ENCODE results near the gene TBX19.

Gene TBX19

DNA sequence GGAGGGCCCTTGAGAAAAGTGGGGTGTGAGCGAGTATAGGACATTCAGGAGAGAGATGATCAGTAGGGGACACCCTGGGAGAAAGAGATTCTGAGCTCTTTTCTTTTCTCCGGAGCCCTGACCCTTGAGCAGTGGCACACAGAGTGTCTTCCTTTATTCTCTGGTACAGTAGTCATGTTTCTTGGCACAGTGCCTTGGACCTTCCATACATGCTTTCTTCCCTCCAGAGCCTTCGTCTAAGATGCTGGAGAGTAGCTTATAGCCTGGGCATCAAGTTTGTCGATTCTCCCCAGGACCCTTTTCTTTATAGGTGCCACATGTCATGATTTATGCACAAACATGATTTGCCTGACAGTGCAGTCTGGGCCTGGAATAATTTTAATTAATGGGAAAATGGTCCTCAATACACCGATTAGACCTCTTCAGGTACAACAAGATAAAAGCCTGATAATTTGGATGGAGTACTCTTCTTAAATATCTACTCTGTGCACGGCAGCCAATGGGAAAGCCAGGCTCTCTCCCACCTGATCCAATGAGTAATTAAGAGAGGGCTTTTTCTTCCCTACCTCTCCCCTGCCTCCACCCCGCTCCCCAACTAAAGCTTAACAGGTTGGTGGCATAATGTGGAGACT lies at the start of gene TBX19:
TBX19 (plus strand) TSS at position 582 of the 632 bp plus-strand sequence. CDS start 214 bp downstream, outside the sequence.
- DNase-seq (ENCODE audit: low read depth) = no peak

DNA sequence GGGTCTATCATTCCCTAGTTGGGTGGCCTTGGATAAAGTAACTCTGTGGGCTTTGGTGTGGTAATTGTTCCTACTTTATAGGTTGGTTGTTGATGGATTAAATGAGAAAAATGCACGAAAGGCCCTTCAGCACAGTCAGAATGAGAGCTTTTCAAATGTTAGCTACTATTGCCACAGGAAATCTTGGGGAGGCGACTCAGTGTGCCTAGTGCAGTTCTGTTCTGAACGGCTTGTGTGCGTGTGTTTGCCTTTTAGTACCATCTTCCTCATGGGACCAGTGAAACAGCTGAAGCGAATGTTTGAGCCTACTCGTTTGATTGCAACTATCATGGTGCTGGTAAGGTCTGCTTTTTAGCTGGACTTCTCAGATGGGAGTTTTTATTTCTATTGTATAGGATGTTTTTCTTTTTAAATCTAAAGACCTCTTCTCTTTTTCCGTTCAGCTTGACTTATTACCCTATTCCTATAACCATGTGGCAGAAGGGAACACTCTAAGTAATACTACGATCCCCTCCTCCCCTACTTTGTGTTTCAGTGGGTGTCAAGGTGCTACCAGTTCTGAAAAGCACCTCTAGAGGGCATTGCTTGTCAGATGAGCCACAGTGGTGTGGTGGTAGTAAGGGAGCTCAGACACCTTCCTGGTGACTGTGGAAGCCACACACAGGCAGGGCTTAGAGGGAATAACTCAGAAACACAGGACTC lies 45.7 kb upstream of the TBX19 start:
- DNase-seq (ENCODE audit: low read depth) = no peak

DNA sequence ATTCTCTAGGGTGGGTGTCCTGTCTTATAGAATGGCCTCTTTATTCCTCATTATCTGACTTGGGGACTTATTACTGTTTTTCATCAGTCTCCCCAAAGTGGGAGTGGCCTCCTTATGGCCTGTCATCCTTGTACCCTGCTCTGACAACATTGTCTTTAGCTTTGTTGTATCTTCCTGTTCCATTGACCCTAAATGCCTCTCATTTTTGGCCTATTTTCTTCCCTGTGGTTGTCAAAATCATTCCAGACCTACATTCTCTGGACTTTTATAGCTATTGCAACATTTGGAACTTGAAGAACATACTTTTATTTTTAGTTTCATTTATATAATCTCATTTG lies 45.2 kb upstream of the TBX19 start:
- no peak for DNase-seq (ENCODE audit: low read depth)

DNA sequence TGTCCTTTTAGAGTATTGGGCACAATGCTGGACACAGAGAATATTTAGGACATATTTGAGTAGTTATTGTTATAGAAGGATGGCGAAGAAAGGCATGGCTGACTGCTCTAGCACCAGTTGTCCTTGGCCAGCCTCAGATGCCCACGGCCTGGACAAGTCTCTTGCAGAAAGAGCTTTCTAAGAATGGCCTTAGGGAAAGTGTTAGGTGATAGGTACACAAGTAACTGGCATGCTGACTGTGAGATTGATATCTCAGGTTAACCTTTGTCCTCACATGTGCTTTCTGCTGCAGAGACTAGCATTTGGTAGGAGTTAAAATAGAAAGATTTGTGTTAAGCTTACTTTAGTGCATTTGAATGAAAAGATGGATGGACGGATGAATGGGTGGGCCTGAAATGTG lies 44.7 kb upstream of the TBX19 start:
- no peak for DNase-seq (ENCODE audit: low read depth)

DNA sequence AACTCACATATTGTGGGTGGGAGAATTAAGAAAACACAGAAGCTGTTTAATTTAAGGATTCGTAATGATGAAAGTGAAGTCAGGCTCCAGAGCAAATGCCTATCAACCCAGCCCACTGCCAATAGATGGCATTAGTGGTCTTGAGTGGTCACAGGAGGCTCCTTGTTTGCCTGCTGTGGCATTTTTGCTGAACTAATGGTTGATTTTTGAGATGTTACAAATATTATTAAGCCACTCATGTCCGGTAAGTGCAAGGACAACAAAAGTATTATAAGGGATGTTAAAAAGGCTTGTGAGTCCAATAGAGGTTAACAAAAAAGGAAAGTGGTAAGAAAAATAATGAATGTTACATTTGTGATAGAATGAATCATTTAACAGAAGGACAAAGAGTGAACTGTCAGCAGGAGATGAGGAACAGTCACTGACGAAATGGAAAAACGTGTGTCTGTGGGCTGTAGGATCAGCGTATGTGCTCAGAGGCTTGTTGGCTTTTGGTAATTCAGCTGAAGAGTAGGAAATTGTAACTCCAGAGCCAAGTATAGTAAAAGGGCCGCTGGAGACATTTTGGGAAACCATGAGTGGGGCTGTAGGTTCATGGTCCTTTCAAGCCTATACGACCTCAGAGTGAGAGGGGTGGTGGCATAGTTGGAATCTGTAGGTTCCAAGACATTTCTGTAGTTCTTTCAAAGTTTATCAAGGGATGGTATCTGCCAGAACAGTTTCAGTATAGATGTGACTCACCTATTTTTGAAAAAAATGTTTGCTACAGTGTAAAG lies 43.7 kb upstream of the TBX19 start:
- no peak for DNase-seq (ENCODE audit: low read depth)

DNA sequence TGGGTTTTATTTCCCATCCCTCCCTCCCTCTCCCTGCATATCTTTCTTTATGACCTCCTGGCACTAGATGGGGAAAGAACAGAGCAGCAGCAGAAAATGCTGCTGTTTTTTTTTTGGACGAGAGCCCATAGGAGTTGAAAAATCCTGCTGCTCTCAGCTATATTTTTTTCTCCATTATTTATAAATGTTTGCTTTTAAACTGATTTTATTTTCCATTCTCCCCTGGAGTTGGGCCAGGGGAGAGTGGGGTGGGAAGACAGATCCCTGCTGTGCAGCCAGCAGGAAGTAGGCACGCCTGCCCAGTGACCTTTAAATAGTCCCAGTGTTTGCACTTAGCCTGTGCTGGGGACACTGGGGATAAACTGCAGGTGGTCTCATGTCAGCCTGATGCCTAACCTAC lies 37.5 kb upstream of the TBX19 start:
- DNase-seq (ENCODE audit: low read depth) = no peak

DNA sequence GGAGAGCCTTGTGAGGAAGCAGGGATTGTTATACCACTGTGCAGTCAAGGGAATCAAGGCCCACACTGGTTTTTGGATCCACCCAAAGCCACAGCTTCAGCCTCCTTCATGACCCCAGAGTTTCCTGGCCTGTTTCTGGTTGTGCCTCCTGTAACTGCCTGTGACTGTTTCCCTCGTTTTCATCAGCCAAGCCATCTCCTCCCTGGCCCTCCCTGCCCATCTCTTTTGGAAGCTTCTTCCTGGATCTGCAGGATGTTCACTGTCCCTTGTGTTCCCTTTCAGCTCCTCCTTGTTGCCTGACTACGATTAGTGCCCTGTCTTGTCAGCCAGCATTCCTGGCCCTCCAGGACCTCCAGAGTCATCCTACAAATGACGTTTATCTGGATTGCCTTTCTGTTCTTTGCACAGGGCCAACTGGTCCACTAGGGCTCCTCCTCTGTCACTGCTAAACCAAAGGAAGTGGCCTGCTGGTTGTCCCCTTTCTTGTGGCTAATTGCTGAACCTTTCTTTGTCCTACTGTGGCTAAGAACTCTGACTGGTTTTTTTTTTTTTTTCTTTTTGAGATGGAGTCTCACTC lies 37.0 kb upstream of the TBX19 start:
- DNase-seq (ENCODE audit: low read depth) = no peak

DNA sequence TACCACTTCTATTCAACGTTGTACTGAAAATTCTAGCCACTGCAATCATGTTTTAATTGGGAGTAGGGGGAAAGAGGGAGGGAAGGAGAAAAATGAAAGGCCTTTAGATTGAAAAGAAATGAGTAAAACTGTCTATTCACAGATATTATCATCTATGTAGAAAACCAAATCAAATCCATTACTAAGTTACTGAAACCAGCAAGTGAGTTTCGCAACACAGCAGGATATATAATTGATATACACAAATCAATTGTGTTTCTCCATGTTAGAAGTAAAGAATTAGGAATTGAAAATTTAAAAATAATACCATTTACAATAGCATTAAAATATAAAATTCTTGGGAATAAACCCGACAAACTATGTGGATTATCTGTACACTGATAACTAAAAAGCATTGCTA lies 35.6 kb upstream of the TBX19 start:
- DNase-seq (ENCODE audit: low read depth) = no peak

DNA sequence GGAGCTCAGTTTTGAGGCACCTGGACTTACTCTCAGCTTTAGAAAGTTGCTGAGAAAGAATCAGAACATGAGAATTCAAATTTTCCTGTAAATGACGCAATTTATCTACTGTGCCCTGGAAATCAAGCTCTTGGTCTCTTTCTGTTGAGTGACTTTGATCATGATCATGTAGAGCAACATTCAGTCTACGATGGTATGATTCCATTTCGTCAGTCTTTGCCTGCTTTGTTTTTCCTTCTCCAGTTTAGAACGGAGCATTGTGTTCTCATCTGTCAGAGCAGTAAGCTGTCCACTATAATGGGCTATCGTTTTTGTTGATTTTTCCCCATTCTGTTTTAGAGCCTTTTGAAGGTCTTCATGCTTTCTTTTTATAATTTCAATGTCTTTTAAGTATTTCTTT lies 34.2 kb upstream of the TBX19 start:
- DNase-seq (ENCODE audit: low read depth) = no peak

DNA sequence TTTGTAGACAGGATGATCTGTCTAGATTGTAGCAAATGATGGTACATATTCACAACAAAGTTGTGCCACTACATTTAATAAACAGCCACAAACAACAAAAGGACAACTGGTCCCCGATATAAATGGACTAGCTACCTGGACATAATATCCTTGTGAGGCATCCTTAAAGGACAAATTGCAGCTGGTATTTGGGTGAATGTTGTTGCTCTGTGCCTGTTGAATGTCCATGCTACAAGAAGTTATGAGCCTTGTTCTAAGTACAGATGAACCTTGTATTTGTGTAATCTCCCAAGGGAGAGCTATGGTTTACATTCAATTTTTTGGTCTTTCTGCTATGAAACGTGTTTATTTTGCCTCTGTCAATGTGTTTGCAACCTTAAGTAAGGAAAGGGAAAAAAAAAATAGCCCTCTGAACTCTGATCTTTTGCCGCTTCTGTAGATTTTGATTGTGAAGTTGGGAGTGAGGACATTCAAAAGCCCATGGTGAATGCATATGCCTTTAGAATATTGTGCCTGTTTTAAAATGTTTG lies 28.4 kb upstream of the TBX19 start:
- no peak for DNase-seq (ENCODE audit: low read depth)

DNA sequence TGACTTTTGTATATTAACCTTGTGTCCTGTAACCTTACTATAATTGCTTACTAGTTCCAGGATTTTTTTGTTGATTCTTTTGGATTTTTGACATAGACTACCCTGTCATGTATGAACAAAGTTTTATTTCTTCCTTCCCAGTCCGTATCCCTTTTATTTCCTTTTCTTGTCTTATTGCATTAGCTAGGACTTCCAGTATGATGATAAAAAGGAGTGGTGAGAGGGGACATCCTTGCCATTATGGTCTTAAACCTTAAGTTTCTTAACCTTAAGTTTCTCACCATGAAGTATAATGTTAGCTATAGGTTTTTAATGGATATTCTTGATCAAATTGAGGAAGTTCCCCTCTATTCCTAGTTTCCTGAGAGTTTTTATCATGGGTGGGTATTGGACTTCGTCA lies 24.5 kb upstream of the TBX19 start:
- no peak for DNase-seq (ENCODE audit: low read depth)

DNA sequence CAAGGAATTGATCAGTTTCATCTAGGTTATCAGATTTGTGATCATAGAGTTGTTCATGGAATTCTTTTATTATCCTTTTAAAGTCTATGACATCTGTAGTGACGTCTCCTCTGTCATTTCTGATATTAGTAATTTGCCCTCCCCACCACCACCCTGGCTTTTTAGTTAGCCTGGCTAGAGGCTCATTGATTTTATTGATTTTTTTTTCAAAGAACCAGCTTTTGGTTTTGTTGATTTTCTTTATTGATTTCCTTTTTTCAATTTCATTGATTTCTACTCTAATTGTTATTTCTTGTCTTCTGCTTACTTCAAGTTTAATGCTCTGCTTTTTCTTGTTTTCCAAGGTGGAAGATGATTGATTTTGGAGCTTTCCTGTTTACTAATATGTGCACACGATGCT lies 23.3 kb upstream of the TBX19 start:
- no peak for DNase-seq (ENCODE audit: low read depth)

DNA sequence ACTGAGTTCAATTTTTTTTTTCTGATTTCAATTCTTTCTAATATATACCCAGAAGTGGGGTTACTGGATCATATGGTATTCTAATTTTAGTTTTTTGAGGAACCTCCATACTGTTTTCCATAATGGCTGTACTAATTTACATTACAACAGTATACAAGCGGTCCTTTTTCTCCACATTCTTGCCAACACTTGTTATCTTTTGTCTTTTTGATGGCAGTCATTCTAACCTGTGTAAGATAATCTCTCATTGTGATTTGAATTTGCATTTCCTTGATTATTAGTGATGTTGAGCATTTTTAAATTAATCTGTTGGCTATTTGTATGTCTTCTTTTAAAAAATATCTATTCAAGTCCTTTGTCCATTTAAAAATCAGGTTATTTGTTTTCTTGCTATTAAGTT lies 21.1 kb upstream of the TBX19 start:
- no peak for DNase-seq (ENCODE audit: low read depth)

DNA sequence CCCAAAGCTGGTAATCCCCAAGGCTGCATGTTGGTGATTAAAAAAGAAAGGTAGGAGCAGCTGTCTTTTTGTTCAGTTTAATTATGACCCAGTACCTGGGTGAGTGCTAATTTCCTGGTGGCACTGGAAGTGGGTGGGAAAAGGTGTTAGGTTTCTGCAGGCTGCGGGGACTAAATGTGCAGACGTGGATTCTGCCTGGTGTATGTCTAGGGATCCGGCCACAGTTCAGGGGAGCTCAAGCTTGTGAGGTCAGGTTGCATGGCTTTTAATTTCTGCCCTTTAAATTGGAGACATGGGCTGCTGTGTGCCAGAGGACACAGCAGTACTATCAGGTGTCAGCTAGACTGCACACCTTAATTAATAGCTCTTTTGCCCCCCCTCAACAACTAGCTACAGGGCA lies 20.3 kb upstream of the TBX19 start:
- no peak for DNase-seq (ENCODE audit: low read depth)

DNA sequence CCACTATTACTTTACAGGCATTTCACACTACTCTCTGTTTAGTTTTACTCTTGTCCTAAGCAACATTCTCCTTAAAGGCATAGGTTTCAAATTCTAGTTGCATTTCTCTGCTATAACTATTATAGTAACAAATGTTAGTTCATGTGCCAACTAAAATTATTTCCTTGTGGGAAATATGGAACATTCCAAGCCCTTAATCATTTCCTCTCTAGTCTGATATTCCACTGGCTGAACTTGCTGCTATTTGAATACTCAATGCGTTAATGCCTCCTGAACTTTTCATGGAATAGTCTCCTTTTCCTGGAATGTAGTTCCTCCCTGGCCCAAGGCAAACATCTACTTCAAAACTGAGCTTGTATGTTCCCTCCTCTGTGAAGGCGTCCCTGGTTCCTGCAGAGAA lies 19.3 kb upstream of the TBX19 start:
- no peak for DNase-seq (ENCODE audit: low read depth)

DNA sequence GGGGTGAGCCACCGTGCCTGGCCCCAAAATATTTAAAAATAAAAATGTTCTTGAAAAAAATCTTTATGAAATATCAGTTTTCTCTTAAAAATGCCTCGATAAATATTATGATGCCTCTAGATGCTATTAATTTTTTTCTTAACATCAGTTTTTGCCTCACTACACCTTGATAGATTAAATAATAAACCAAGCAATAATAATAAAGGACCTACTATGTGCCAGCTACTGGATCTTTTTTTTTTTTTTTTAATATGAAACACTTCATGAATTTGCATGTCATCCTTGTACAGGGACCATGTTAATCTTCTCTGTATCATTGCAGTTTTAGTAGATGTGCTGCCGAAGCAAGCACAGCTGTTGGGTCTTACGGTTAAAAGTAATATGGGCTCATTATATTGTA lies 17.5 kb upstream of the TBX19 start:
- DNase-seq (ENCODE audit: low read depth) = no peak

DNA sequence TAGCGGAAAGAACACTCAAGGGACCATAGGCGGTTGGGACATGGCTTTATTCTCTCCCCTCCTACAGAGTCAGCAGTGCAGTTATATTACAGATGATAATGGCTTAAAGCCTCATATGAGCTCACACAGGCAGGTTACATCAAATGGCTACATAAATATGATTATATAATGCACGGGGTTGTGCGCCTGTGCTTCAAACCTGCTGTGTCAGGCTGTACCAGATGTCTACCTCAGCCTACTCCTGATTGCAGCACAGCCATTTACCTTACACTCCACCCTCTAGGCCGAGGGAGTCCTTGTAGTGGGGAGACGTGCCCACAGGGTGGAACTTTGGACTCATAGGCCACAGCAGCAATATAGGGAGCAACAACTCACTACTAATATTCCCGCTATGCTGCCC lies 16.4 kb upstream of the TBX19 start:
- no peak for DNase-seq (ENCODE audit: low read depth)

DNA sequence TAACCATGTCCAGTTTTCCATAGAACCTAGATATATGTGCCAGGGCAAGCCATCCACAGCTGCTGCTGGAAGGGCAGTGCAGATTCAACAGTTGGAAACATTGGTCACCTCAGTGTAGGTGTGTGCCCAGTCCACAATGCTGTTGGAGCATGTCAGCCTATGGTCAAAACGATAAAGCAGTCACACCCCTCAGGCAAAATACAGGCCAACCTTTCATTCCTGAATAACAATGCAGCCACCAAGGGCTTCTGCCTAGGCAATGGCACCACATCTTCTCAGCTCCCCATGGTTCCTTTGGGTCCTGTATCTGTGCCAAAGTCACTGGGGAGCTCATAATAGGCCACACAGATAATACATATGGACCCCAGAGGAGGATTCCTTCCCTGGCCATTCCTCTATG lies 15.1 kb upstream of the TBX19 start:
- no peak for DNase-seq (ENCODE audit: low read depth)

DNA sequence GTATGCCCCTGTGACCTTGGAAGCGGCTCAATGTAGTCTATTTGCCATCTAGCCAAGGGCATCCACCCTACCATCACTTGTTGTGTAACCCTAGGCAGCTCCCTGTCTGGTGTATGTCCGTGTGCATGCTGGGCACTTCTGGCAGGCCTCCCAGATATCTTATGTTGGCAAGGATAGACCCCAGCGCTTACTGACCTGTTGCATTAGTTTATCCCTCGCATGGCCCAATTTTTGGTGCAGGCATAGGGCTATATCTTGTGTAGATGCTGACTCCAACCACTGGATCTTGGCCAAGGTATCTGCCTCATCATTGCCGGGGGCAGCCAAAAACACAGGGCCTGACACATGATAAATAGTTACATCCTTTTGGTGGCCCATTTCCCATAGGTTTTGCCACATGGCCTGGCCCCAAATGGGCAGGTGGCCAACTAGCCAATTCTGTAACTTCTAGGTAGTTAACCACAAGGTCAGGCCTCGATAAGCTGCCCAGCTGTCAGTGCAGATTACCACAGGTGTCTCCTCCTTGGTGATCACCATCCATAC lies 14.0 kb upstream of the TBX19 start:
- no peak for DNase-seq (ENCODE audit: low read depth)

DNA sequence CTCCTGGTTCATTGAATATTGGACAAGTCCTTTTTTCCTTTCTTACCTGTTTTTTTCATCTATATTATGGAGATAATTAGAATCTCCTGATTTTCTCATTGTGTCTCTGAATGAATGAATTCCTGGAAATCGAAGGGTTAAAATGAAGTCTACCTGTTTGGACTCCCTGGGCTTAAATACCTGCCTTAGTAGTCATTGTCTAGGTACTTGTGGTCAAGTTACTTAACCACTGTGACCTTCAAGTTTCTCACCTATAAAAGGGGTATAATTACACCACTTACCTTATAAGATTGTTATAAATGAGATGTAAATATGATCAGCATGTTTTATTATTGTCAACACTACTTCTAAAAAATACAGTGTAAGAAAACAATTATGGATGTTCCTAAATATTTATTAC lies 9.0 kb upstream of the TBX19 start:
- DNase-seq (ENCODE audit: low read depth) = no peak

DNA sequence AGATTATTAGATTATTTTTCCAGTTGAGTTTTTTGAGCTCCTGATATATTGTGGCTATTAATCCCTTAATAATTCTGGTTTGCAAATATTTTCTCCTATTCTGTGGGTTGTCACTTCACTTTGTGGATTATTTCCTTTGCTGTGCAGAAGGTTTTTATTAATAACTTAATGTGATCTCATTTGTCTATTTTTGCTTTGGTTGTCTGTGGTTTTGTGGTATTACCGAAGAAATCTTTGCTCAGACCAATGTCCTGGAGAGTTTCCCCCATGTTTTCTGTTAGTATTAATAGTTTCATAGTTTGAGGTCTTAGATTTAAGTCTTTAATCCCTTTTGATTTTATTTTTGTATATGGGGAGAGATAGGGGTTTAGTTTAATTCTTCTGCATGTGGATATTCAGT lies 7.1 kb upstream of the TBX19 start:
- no peak for DNase-seq (ENCODE audit: low read depth)

DNA sequence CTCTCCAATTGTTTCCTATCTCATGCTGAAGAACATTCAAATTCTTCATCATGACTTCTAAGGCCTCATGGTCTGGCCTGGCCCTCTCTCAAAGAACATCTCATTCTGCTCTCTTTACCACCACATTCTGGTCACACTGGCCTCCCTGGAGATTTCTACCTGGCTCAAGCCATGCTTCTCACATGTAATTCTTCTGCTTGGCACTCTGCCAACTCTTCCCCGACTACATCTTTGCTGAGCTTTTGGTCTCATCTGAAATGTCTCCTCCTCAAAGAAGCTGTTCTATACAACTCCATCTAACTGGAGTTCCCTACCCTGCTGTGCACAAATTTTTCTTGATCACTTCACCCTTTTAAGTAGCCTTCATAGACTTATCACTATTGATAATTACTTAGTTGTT lies 1.4 kb upstream of the TBX19 start:
- no peak for DNase-seq (ENCODE audit: low read depth)

All from T-helper 22 cell (primary cell).